Naive thymus-derived CD4-positive, alpha-beta T cell (primary cell): ENCODE results near the gene KRAS. TPM values are rescaled to one million over a fixed set of nuclear protein-coding genes. Genes with fewer than 3 reads are reported as not detected.
A peak's percentile ranks its signal among the peaks of the same experiment; 100 is the strongest.

Experiments
- ATAC-seq: fragments of 150-1000 bp; cut with Tn5 transposase; 2 replicates; pipeline ENCODE4 v1.10.0; 2021; ENCODE audit warnings: mild to moderate bottlenecking, moderate library complexity
- CTCF ChIA-PET: fragments of 350-600 bp; sonication (Branson Sonifier 250); formaldehyde crosslinking; loops from one replicate; lab custom pipeline; 2021; ENCODE audit warnings: antibody characterized with exemption; lab: Charles Lee
- POLR2A ChIA-PET: fragments of 350-600 bp; sonication (Branson Sonifier 250); formaldehyde crosslinking; loops from one replicate; lab custom pipeline; 2021; ENCODE audit warnings: antibody characterized with exemption, inconsistent platforms; lab: Charles Lee
- DNase-seq, 9 donors: peaks; one replicate each; pipeline versions ENCODE4 v3.0.0 to v3.0.0-alpha.2; 2020 to 2022; ENCODE audit warnings: mixed read lengths in 1 of 9
- H3K27ac ChIP-seq: one replicate; pipeline ENCODE4 v1.7.0; 2013; ENCODE audit warnings: mild to moderate bottlenecking, low read depth, low read length, moderate library complexity
- H3K27me3 ChIP-seq, 2 donors: one replicate each; pipeline ENCODE4 v1.7.0; 2013; ENCODE audit warnings: low read length in 2 of 2, mild to moderate bottlenecking in 2 of 2, moderate library complexity in 2 of 2; ENCODE audit not compliant: control insufficient read depth in 2 of 2, insufficient read depth in 2 of 2
- H3K36me3 ChIP-seq, 3 experiments: 1 replicate in 2 of 3; 2 replicates in 1 of 3; pipeline ENCODE4 v1.7.0; 2013; ENCODE audit warnings: low read length in 3 of 3, mild to moderate bottlenecking in 3 of 3, moderate library complexity in 1 of 3; ENCODE audit not compliant: insufficient read depth in 3 of 3, control insufficient read depth in 2 of 3
- H3K4me1 ChIP-seq, 2 donors: one replicate each; pipeline ENCODE4 v1.7.0; 2013; ENCODE audit warnings: low read length in 2 of 2, mild to moderate bottlenecking in 2 of 2, moderate library complexity in 1 of 2; ENCODE audit not compliant: control insufficient read depth in 2 of 2, insufficient read depth in 2 of 2
- H3K4me3 ChIP-seq: 2 replicates; pipeline ENCODE4 v1.7.0; 2013; ENCODE audit warnings: mild to moderate bottlenecking, low read length
- H3K9me3 ChIP-seq, 3 experiments: 1 replicate in 2 of 3; 2 replicates in 1 of 3; pipeline ENCODE4 v1.7.0; 2013; ENCODE audit warnings: low read length in 3 of 3; ENCODE audit not compliant: control insufficient read depth in 2 of 3
- H3K27ac Mint-ChIP-seq, 9 donors: one replicate each; pipeline ENCODE4 v1.8.0; 2020 to 2022; ENCODE audit warnings: mixed read lengths in 9 of 9, mild to moderate bottlenecking in 8 of 9, moderate library complexity in 5 of 9, inconsistent platforms in 2 of 9
- H3K27me3 Mint-ChIP-seq, 5 donors: one replicate each; pipeline ENCODE4 v1.8.0; 2021 to 2022; ENCODE audit warnings: mixed read lengths in 5 of 5, mild to moderate bottlenecking in 1 of 5
- H3K36me3 Mint-ChIP-seq, 5 donors: one replicate each; pipeline ENCODE4 v1.8.0; 2020 to 2022; ENCODE audit warnings: mixed read lengths in 5 of 5, mild to moderate bottlenecking in 3 of 5, inconsistent platforms in 1 of 5
- H3K4me1 Mint-ChIP-seq, 7 donors: one replicate each; pipeline ENCODE4 v1.8.0; 2020 to 2022; ENCODE audit warnings: mixed read lengths in 7 of 7, mild to moderate bottlenecking in 3 of 7, inconsistent platforms in 1 of 7
- H3K4me3 Mint-ChIP-seq, 10 donors: one replicate each; pipeline ENCODE4 v1.8.0; 2020 to 2022; ENCODE audit warnings: mild to moderate bottlenecking in 10 of 10, mixed read lengths in 10 of 10, moderate library complexity in 6 of 10, inconsistent platforms in 2 of 10
- H3K9me3 Mint-ChIP-seq, 11 donors: one replicate each; pipeline ENCODE4 v1.8.0; 2020 to 2022; ENCODE audit warnings: mixed read lengths in 11 of 11, mild to moderate bottlenecking in 4 of 11, inconsistent platforms in 1 of 11, moderate library complexity in 1 of 11
- intact Hi-C, 2 donors: fragments of 100-400 bp; cut with micrococcal nuclease; formaldehyde crosslinking; loops; one replicate each; pipeline ENCODE4 v1.15.1; 2023
- polyA plus RNA-seq, 2 donors: library from polyadenylated mRNA; unstranded; fragments of 300-500 nt; fragmentation: Illumina TruSeq; gene quantifications; one replicate each; pipeline ENCODE4 v1.2.3, GENCODE V29; 2021
- total RNA-seq, 6 experiments: library from RNA in 5 of 6; stranded (reverse) in 5 of 6; gene quantifications; 1 replicate in 5 of 6; 2 replicates in 1 of 6; pipeline ENCODE4 v1.2.3 and lab custom pipeline; 2021 to 2026

The KRAS gene
- total and polyA plus RNA-seq, 7 experiments from 2014 or later: 31.5 to 66.0 (median 35.7) TPM

DNA sequence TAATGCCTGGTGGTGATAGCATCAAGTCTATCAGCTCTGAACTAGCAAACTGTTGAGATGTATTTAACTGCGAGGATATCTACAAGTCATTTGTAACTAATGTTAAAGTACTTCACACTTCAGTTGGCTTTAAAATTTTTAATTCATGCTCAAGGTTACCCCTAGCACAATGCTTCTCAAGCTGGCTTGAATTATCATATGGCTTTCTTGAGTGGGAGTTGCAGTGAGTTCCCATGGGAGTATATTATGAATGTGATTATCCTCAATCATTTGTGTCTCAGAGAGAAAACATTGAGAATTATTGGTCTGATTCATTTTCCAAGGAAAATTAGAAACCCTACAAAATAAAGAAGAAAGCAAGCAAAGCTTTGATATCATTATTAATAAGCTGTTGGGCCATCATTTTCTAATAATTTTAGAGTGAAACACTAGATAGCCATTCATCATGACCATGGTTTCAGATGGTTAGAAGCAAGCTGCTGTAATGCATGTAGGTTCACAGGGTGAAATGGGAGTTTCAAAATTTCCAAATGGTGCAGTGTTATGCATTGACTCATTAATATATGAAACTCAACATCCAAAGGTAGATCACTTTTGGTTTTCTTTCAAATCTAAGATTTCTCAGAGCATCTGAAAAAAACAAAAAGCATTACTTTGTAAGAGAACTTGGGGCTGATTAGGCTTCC lies 11.8 kb upstream of the KRAS start:
- Histone ChIP-seq H3K27me3 (no peaks in the 10 kb centered on the region), H3K4me3 (no peak overlapping the region), H3K36me3 (no peaks in the 10 kb centered on the region), H3K4me1 (no peaks in the 10 kb centered on the region), H3K9me3 (no peaks in the 10 kb centered on the region), H3K27ac (no peak overlapping the region)
- POLR2A ChIA-PET: interaction anchor here (0.6 to 1.0 kb wide), 3 partner anchors 13 to 42 kb away, joined by 3 to 4 read pairs (median 3); no protein-coding TSS in a partner anchor
- DNase-seq (no peak), ATAC-seq (no peak)
- peaks cover 0 to 3% (median 0%) of the 10 kb centered on the region in 11 donors for H3K9me3 Mint-ChIP-seq
- H3K27ac Mint-ChIP-seq: no peak overlapping the region
- peaks cover 0 to 7% (median 0%) of the 10 kb centered on the region in 7 donors for H3K4me1 Mint-ChIP-seq
- H3K27me3 Mint-ChIP-seq: peaks cover 0 to 8% (median 5%) of the 10 kb centered on the region in 5 donors
- H3K4me3 Mint-ChIP-seq: no peak overlapping the region
- H3K36me3 Mint-ChIP-seq: peaks cover 0 to 7% (median 0%) of the 10 kb centered on the region in 5 donors
- CTCF ChIA-PET: no interaction called here
- intact Hi-C loops: no loop called here

DNA sequence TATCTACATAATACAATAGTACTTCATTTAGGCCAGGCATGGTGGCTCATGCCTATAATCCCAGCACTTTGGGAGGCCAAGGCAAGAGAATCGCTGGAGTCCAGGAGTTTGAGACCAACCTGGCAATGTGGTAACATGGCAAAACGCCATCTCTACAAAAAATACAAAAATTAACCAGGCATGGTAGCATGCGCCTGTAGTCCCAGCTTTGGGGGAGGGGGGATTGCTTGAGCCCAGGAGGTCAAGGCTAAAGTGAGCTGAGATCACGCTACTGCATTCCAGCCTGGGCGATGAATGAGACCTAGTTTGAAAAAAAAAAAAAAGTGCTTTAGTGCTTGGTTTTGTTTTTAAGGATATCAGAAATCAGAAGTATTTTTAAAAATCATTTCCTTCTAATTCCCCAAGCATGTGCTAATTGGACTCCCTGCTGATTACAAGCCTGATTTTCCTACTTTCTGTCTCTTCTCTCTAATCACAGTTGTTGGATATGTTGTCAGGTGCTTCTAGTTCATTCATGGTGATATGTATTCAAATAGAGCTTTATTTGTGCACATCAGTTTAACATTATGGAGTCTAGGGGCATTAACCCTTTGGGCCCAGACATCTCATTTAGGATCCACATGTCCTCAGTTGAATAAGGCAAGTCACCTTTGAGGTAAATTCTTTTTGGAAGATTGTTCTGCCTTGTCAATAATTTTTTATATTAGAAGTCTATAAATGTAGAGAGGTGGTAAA lies 7.0 kb upstream of the KRAS start:
- H3K9me3 Mint-ChIP-seq: peaks cover 0 to 3% (median 0%) of the 10 kb centered on the region in 11 donors
- Histone ChIP-seq H3K4me1 (no peaks in the 10 kb centered on the region), H3K36me3 (no peaks in the 10 kb centered on the region), H3K9me3 (no peaks in the 10 kb centered on the region), H3K27me3 (no peaks in the 10 kb centered on the region), H3K4me3 (no peak overlapping the region), H3K27ac (no peak overlapping the region)
- no peak overlapping the region for H3K27ac Mint-ChIP-seq
- DNase-seq: no peak
- intact Hi-C loops: loop anchor here in 1 of 2 donors (10.0 kb wide), 1 partner anchor 337 kb away; no protein-coding TSS in a partner anchor
- H3K27me3 Mint-ChIP-seq: peaks cover 0 to 21% (median 6%) of the 10 kb centered on the region in 5 donors
- ATAC-seq: no peak
- H3K4me3 Mint-ChIP-seq: no peak overlapping the region
- H3K4me1 Mint-ChIP-seq: peaks cover 0 to 12% (median 9%) of the 10 kb centered on the region in 7 donors
- ChIA-PET CTCF (interaction anchor here (0.6 to 0.8 kb wide), 2 partner anchors 10 to 16 kb away, joined by 3 read pairs; no protein-coding TSS in a partner anchor), POLR2A (interaction anchor here (0.6 kb wide), 1 partner anchor 124 kb away, joined by 3 read pairs; no protein-coding TSS in a partner anchor)
- H3K36me3 Mint-ChIP-seq: peaks cover 0 to 7% (median 1%) of the 10 kb centered on the region in 5 donors

DNA sequence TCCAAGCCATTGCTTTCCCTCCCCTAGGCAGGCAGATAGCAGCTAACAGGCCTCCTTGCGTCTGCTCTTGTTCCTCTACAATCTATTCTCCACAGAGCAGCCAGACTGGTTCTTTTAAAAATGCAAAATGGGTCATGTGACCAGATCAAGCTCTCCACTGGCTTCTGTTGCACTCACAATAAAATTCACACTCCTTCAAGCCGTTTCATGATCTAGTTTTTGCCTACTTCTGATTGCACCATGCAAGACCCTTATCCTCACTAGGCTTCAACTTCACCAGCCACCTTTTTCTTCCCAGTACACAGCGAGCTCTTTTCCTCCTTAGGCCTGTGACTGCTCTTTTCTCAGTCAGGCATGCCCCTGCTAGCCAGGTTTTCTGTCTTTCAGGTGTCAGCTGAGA lies 6.1 kb upstream of the KRAS start:
- ChIA-PET CTCF (interaction anchor here (0.6 to 0.8 kb wide), 2 partner anchors 11 to 130 kb away, joined by 3 to 4 read pairs; no protein-coding TSS in a partner anchor), POLR2A (interaction anchor here (0.8 kb wide), 1 partner anchor 62 kb away, joined by 4 read pairs; the partner anchor contains the start of genes DNAI7 and ETFRF1)
- no peak overlapping the region for H3K27ac ChIP-seq
- H3K4me1 ChIP-seq: no peaks in the 10 kb centered on the region
- H3K36me3 ChIP-seq: no peaks in the 10 kb centered on the region
- Mint-ChIP-seq H3K36me3 (peaks cover 0 to 7% (median 1%) of the 10 kb centered on the region in 5 donors), H3K27ac (no peak overlapping the region), H3K9me3 (peaks cover 0 to 6% (median 0%) of the 10 kb centered on the region in 11 donors), H3K4me1 (peaks cover 0 to 18% (median 16%) of the 10 kb centered on the region in 7 donors), H3K27me3 (peaks cover 0 to 28% (median 6%) of the 10 kb centered on the region in 5 donors), H3K4me3 (no peak overlapping the region)
- intact Hi-C loops: loop anchor here in 1 of 2 donors (10.0 kb wide), 1 partner anchor 338 kb away; no protein-coding TSS in a partner anchor
- H3K9me3 ChIP-seq: no peaks in the 10 kb centered on the region
- H3K27me3 ChIP-seq: no peaks in the 10 kb centered on the region
- DNase-seq (no peak), ATAC-seq (no peak)
- no peak overlapping the region for H3K4me3 ChIP-seq

DNA sequence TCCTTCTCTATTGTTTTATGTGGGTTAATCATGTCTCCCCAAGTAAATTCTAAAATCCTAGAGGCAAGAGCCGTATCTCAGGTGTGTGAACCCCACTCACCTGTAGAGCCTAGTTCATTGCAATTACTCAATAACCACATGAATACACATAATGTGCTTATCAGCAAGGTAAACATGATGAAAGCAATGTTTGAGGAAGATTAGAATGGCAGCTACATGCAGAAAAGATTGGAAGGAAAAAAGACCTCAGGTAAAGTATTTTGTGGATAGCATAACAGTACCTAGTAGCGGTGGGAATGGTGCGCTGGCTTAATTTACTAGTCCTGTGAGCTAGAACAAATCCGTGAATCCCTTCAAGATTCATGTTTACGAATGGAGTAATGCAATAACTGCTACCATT lies 5.3 kb upstream of the KRAS start:
- H3K27ac ChIP-seq: no peak overlapping the region
- H3K4me3 Mint-ChIP-seq: no peak overlapping the region
- H3K4me1 Mint-ChIP-seq: peaks cover 0 to 22% (median 20%) of the 10 kb centered on the region in 7 donors
- no peak overlapping the region for H3K27ac Mint-ChIP-seq
- no peaks in the 10 kb centered on the region for H3K27me3 ChIP-seq
- ChIA-PET CTCF (no interaction called here), POLR2A (interaction anchor here (0.8 to 1.5 kb wide), 4 partner anchors 19 to 122 kb away, joined by 4 read pairs; partner anchors contain the start of genes DNAI7 and ETFRF1)
- ATAC-seq (no peak), DNase-seq (no peak)
- no peak overlapping the region for H3K4me3 ChIP-seq
- H3K4me1 ChIP-seq: no peaks in the 10 kb centered on the region
- H3K27me3 Mint-ChIP-seq: peaks cover 0 to 29% (median 6%) of the 10 kb centered on the region in 5 donors
- peaks cover 0 to 7% (median 1%) of the 10 kb centered on the region in 5 donors for H3K36me3 Mint-ChIP-seq
- intact Hi-C loops: loop anchor here in 1 of 2 donors (10.0 kb wide), 1 partner anchor 339 kb away; no protein-coding TSS in a partner anchor
- peaks cover 0 to 6% (median 0%) of the 10 kb centered on the region in 11 donors for H3K9me3 Mint-ChIP-seq
- H3K36me3 ChIP-seq: no peaks in the 10 kb centered on the region
- no peaks in the 10 kb centered on the region for H3K9me3 ChIP-seq

DNA sequence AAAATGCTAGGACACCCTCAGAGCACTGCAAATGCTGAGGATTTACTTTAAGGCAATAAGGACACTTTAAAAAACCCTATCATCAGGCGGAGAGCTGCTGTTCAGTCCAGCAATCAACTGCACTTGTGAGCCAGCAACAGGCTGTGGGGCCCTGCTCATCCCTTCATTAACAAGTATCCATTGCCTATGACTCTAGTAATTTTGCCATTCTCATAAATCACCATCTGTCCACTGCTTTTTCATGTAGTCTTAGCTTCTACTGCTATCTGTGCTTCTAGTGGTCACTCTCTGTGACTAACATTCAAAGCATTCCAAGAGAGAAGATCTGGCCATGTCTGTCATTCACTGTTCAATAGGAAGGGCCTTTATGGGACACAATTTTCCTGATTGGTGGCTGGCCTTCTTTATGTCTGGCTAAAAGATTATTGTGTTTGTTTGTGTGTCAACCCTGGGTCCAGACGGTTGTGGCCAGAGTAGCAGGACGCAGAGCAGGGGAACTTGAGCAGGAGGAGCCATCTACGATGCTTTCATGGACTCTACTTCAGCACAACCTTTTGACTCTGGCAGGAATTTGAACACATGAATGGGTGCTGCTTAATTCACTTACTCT lies 3.6 kb upstream of the KRAS start:
- H3K27ac ChIP-seq: no peak overlapping the region
- H3K4me3 ChIP-seq: no peak overlapping the region
- Mint-ChIP-seq H3K27me3 (peaks cover 0 to 25% (median 0%) of the 10 kb centered on the region in 5 donors), H3K36me3 (peaks cover 0 to 5% (median 0%) of the 10 kb centered on the region in 5 donors), H3K9me3 (peaks cover 0 to 3% (median 0%) of the 10 kb centered on the region in 11 donors), H3K27ac (peak overlapping the region in 2 of 9 donors; percentile 3 to 92), H3K4me3 (no peak overlapping the region), H3K4me1 (peaks cover 3 to 28% (median 26%) of the 10 kb centered on the region in 7 donors)
- POLR2A ChIA-PET: interaction anchor here (0.8 to 1.2 kb wide), 4 partner anchors 13 to 123 kb away, joined by 3 to 4 read pairs (median 3); partner anchors contain the start of genes DNAI7 and ETFRF1
- H3K36me3 ChIP-seq: peaks cover 0 to 3% (median 0%) of the 10 kb centered on the region in 3 experiments
- peaks cover 0 to 5% of the 10 kb centered on the region in 2 donors for H3K4me1 ChIP-seq
- no peak for DNase-seq
- intact Hi-C loops: loop anchor here in 1 of 2 donors (10.0 kb wide), 1 partner anchor 340 kb away; no protein-coding TSS in a partner anchor
- H3K27me3 ChIP-seq: no peaks in the 10 kb centered on the region
- H3K9me3 ChIP-seq: no peaks in the 10 kb centered on the region
- CTCF ChIA-PET: interaction anchor here (1.5 kb wide), 1 partner anchor 13 kb away, joined by 3 read pairs; no protein-coding TSS in a partner anchor
- ATAC-seq: no peak
